IMR-90 (cell line): Measurements from ENCODE around the gene NELL1. TPM values are rescaled to one million over a fixed set of nuclear protein-coding genes. Genes with fewer than 3 reads are reported as not detected.

Experiments
- ATAC-seq: fragments of 200-7000 bp; cut with Tn5 transposase; 2 replicates; pipeline ENCODE4 v1.9.1; 2020; ENCODE audit warnings: low read depth, mild to moderate bottlenecking, moderate library complexity
- BruUV-seq: library from RNA; stranded (reverse); fragments of 400-500 nt; replicated peaks from 2 replicates; lab custom pipeline; 2021; lab: Mats Ljungman, UMichigan
- CTCF ChIA-PET: fragments of 300-600 bp; formaldehyde crosslinking; extraction: SDS; loops from one replicate; lab custom pipeline; 2021; ENCODE audit warnings: antibody characterized with exemption; lab: Yijun Ruan, JAX
- POLR2A ChIA-PET: fragments of 300-600 bp; sonication (Branson Sonifier 250); formaldehyde crosslinking; loops from one replicate; lab custom pipeline; 2022; ENCODE audit warnings: antibody characterized with exemption; ENCODE audit not compliant: unreplicated experiment; lab: Charles Lee
- DNase-seq: peaks from one replicate; pipeline ENCODE4 v3.0.0; 2013
- H2AFZ ChIP-seq: replicated peaks from 2 replicates; pipeline ENCODE3; 2013; ENCODE audit warnings: low read length, mild to moderate bottlenecking; ENCODE audit not compliant: poor library complexity
- H2AK5ac ChIP-seq: 2 replicates; pipeline ENCODE4 v1.6.1; 2013; ENCODE audit warnings: low read depth, low read length, inconsistent platforms
- H2AK9ac ChIP-seq: replicated peaks from 2 replicates; pipeline ENCODE3; 2013; ENCODE audit warnings: mild to moderate bottlenecking, low read depth, low read length, moderate library complexity; ENCODE audit not compliant: poor library complexity
- H2BK120ac ChIP-seq: 2 replicates; pipeline ENCODE4 v1.6.1; 2013; ENCODE audit warnings: low read depth, low read length, inconsistent platforms
- H2BK15ac ChIP-seq: 3 replicates; pipeline ENCODE4 v1.6.1; 2013; ENCODE audit warnings: low read depth, low read length, inconsistent platforms
- H2BK20ac ChIP-seq: 2 replicates; pipeline ENCODE4 v1.6.1; 2013; ENCODE audit warnings: low read depth, mild to moderate bottlenecking, inconsistent platforms, low read length, moderate library complexity
- H2BK5ac ChIP-seq: 2 replicates; pipeline ENCODE4 v1.6.1; 2013; ENCODE audit warnings: mild to moderate bottlenecking, low read depth, low read length, inconsistent platforms; ENCODE audit not compliant: poor library complexity, severe bottlenecking
- H3K14ac ChIP-seq: replicated peaks from 2 replicates; pipeline ENCODE4 v1.6.1; 2013; ENCODE audit warnings: low read depth, low read length, inconsistent platforms
- H3K18ac ChIP-seq: 2 replicates; pipeline ENCODE4 v1.6.1; 2013; ENCODE audit warnings: low read depth, low read length, control low read depth
- H3K23ac ChIP-seq: 2 replicates; pipeline ENCODE4 v1.6.1; 2013; ENCODE audit warnings: low read depth, low read length, inconsistent platforms
- H3K27ac ChIP-seq: 2 replicates; pipeline ENCODE4 v1.5.1; 2013; ENCODE audit warnings: mild to moderate bottlenecking, control low read depth, low read length; ENCODE audit not compliant: insufficient read depth
- H3K27me3 ChIP-seq: 2 replicates; pipeline ENCODE4 v1.6.1; 2013; ENCODE audit warnings: low read length; ENCODE audit not compliant: control insufficient read depth, insufficient read depth
- H3K36me3 ChIP-seq: 2 replicates; pipeline ENCODE4 v1.6.1; 2013; ENCODE audit warnings: low read length, mixed read lengths; ENCODE audit not compliant: control insufficient read depth, insufficient read depth
- H3K4ac ChIP-seq: 2 replicates; pipeline ENCODE4 v1.6.1; 2013; ENCODE audit warnings: low read depth, low read length, inconsistent platforms
- H3K4me1 ChIP-seq: 2 replicates; pipeline ENCODE4 v1.6.1; 2013; ENCODE audit warnings: low read length, mixed read lengths; ENCODE audit not compliant: control insufficient read depth, insufficient read depth
- H3K4me2 ChIP-seq: 2 replicates; pipeline ENCODE4 v1.6.1; 2013; ENCODE audit warnings: low read depth, mild to moderate bottlenecking, control low read depth, low read length, moderate library complexity
- H3K4me3 ChIP-seq: 2 replicates; pipeline ENCODE4 v1.5.1; 2013; ENCODE audit warnings: low read depth, mild to moderate bottlenecking, control low read depth, low read length, moderate library complexity; ENCODE audit not compliant: insufficient read depth
- H3K56ac ChIP-seq: 2 replicates; pipeline ENCODE4 v1.6.1; 2013; ENCODE audit warnings: low read length, inconsistent platforms; ENCODE audit not compliant: insufficient read depth; ENCODE audit errors: extremely low read depth
- H3K79me1 ChIP-seq, 2 experiments: 2 replicates each; pipeline ENCODE4 v1.6.1; 2013; ENCODE audit warnings: low read length in 2 of 2, inconsistent platforms in 1 of 2, low read depth in 1 of 2
- H3K9ac ChIP-seq: 2 replicates; pipeline ENCODE4 v1.6.1; 2013; ENCODE audit warnings: low read depth, low read length, control low read depth
- H3K9me1 ChIP-seq: 2 replicates; pipeline ENCODE4 v1.6.1; 2013; ENCODE audit warnings: low read length, inconsistent platforms; ENCODE audit not compliant: insufficient read depth
- H3K9me3 ChIP-seq: 2 replicates; pipeline ENCODE4 v1.6.1; 2013; ENCODE audit warnings: low read length; ENCODE audit not compliant: control insufficient read depth, insufficient read depth
- H4K20me1 ChIP-seq: 2 replicates; pipeline ENCODE4 v1.6.1; 2013; ENCODE audit warnings: low read length, inconsistent platforms; ENCODE audit not compliant: insufficient read depth
- H4K5ac ChIP-seq: 2 replicates; pipeline ENCODE4 v1.6.1; 2013; ENCODE audit warnings: mild to moderate bottlenecking, low read depth, low read length, control low read depth
- H4K8ac ChIP-seq, 2 experiments: 2 replicates each; pipeline ENCODE4 v1.6.1; 2013; ENCODE audit warnings: low read depth in 2 of 2, low read length in 2 of 2, control low read depth in 1 of 2, inconsistent platforms in 1 of 2
- H4K91ac ChIP-seq: 2 replicates; pipeline ENCODE4 v1.6.1; 2013; ENCODE audit warnings: low read depth, low read length, inconsistent platforms; ENCODE audit not compliant: insufficient read depth
- BHLHE40 ChIP-seq: fragments of 150-350 bp; IDR thresholded peaks from 2 replicates; pipeline ENCODE4 v1.6.1; 2016; ENCODE audit warnings: mild to moderate bottlenecking, low read depth, low read length
- CHD1 ChIP-seq: IDR thresholded peaks from 2 replicates; pipeline ENCODE4 v1.6.1; 2012; ENCODE audit warnings: low read depth, low read length, improper control_type of control experiment
- MAFK ChIP-seq: IDR thresholded peaks from 2 replicates; pipeline ENCODE4 v1.6.1; 2012; ENCODE audit warnings: low read depth, low read length, improper control_type of control experiment
- MAZ ChIP-seq: IDR thresholded peaks from 2 replicates; pipeline ENCODE4 v1.6.1; 2012; ENCODE audit warnings: low read depth, mild to moderate bottlenecking, low read length, improper control_type of control experiment, moderate library complexity, borderline replicate concordance
- POLR2A ChIP-seq: IDR thresholded peaks from 2 replicates; pipeline ENCODE4 v1.6.1; 2012; ENCODE audit warnings: mild to moderate bottlenecking, low read depth, low read length
- RCOR1 ChIP-seq: IDR thresholded peaks from 2 replicates; pipeline ENCODE4 v1.6.1; 2012; ENCODE audit warnings: mild to moderate bottlenecking, low read length, improper control_type of control experiment; ENCODE audit not compliant: insufficient replicate concordance
- WGBS, 2 experiments: methylation state at CpG; one replicate each; pipeline versions ENCODE4 v1.1.5 to v1.1.7; 2013; ENCODE audit warnings: missing lambda C conversion rate in 2 of 2; ENCODE audit not compliant: insufficient read length in 1 of 2; ENCODE audit errors: extremely low coverage in 2 of 2; 5-methylcytosine and 5-hydroxymethylcytosine counted together
- dilution Hi-C: fragments of 300-500 bp; cut with HindIII; formaldehyde crosslinking; loops from one replicate; pipeline ENCODE4 v1.14.3; 2018; ENCODE audit warnings: low sequenced_read_pairs; ENCODE audit not compliant: unreplicated experiment
- in situ Hi-C: fragments of 300-500 bp; cut with MboI; formaldehyde crosslinking; loops from 3 replicates; pipeline ENCODE4 v1.14.3; 2019; ENCODE audit warnings: low sequenced_read_pairs, inconsistent platforms, mixed read lengths
- intact Hi-C: fragments of 100-400 bp; cut with micrococcal nuclease; formaldehyde crosslinking; loops from 2 replicates; pipeline ENCODE4 v1.10.0; 2022
- polyA plus RNA-seq, 3 experiments: library from polyadenylated mRNA; depleted of rRNA; stranded (reverse); fragments of >200 nt; gene quantifications; 2 replicates each; pipeline ENCODE4 v1.2.3, GENCODE V29; 2012; ENCODE audit warnings: low replicate concordance in 1 of 3
- total RNA-seq: library from RNA; depleted of rRNA; stranded (reverse); fragments of >200 nt; gene quantifications from 2 replicates; pipeline ENCODE4 v1.2.3, GENCODE V29; 2012

NELL1 gene
- total and polyA plus RNA-seq, 2 of the 4 experiments (the other 2 are of a cell fraction): not detected

DNA sequence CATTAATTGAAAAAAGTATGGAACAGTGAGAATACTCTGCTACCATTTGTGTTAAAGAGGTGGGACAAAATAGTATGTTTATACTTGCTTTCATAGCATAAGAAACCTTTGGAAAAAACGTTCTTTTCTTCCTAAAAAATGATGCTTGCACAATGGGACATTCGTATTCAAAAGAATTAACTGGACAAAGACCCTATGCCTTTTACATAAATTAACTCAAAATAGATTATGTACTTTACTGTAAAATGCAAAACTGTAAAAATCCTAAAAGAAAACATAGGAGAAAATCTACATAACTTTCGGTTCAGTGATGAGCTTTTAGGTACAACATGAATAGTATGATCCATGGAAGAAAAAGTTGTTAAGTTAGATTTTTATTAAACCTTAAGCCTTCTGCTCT is 166.2 kb downstream of the NELL1 start:
- no peak for DNase-seq
- Histone ChIP-seq H3K4me2 (no peak overlapping the region), H3K27ac (no peak overlapping the region), H2AK9ac (no peak overlapping the region), H4K20me1 (no peaks in the 10 kb centered on the region), H4K8ac (no peak overlapping the region), H3K36me3 (no peaks in the 10 kb centered on the region), H2BK120ac (no peak overlapping the region), H3K79me1 (no peaks in the 10 kb centered on the region), H4K5ac (no peak overlapping the region), H3K56ac (no peak overlapping the region), H3K9ac (no peak overlapping the region), H3K4me1 (no peaks in the 10 kb centered on the region), H3K18ac (no peak overlapping the region), H3K9me3 (peaks cover 10% of the 10 kb centered on the region), H2AFZ (no peak overlapping the region), H3K4me3 (no peak overlapping the region), H2BK15ac (no peak overlapping the region), H2BK5ac (no peak overlapping the region), H3K27me3 (no peaks in the 10 kb centered on the region), H3K23ac (no peak overlapping the region), H2AK5ac (no peak overlapping the region), H4K91ac (no peak overlapping the region), H3K14ac (no peak overlapping the region), H3K4ac (no peak overlapping the region), H2BK20ac (no peak overlapping the region), H3K9me1 (no peaks in the 10 kb centered on the region)
- no CpG with 5 or more reads among the region's 3 CpGs for WGBS, 2 experiments
- no TSS peak for BruUV-seq
- dilution Hi-C loops: no loop called here
- POLR2A ChIA-PET: no interaction called here
- TF ChIP-seq BHLHE40 (no peak), MAFK (no peak), MAZ (no peak), CHD1 (no peak), RCOR1 (no peak), POLR2A (no peak)
- in situ Hi-C loops: no loop called here
- CTCF ChIA-PET: no interaction called here
- ATAC-seq: no peak
- intact Hi-C loops: no loop called here
